Testis (tissue), 3 donors: ENCODE measurements around the gene ADGRG3. TPM values are rescaled to one million over a fixed set of nuclear protein-coding genes. Genes with fewer than 3 reads are reported as not detected.

Experiments
- DNase-seq: peaks from one replicate; pipeline ENCODE4 v3.0.0-alpha.2; 2019
- H3K27ac ChIP-seq, 2 donors: fragments of 200-600 bp; sonication (generic); one replicate each; pipeline ENCODE4 v1.5.1; 2019
- H3K27me3 ChIP-seq: fragments of 200-600 bp; sonication (generic); one replicate; pipeline ENCODE4 v1.5.1; 2019
- H3K36me3 ChIP-seq: fragments of 200-600 bp; sonication (generic); one replicate; pipeline ENCODE4 v1.5.1; 2017; ENCODE audit warnings: low read depth; ENCODE audit errors: missing control alignments
- H3K4me1 ChIP-seq: fragments of 200-600 bp; sonication (generic); one replicate; pipeline ENCODE4 v1.5.1; 2019
- H3K4me3 ChIP-seq, 2 donors: fragments of 200-600 bp; sonication (generic); one replicate each; pipeline ENCODE4 v1.5.1; 2017 to 2019
- H3K9me3 ChIP-seq: fragments of 200-600 bp; sonication (generic); one replicate; pipeline ENCODE4 v1.5.1; 2017
- POLR2A ChIP-seq: fragments of 450-650 bp; IDR thresholded peaks from one replicate; pipeline ENCODE4 v1.6.1; 2017; ENCODE audit warnings: antibody characterized with exemption, mild to moderate bottlenecking, moderate library complexity
- WGBS, 2 donors: methylation state at CpG; one replicate each; pipeline ENCODE4 v1.1.5; 2018; 5-methylcytosine and 5-hydroxymethylcytosine counted together
- intact Hi-C: fragments of 100-400 bp; cut with DNase I; formaldehyde crosslinking; loops from one replicate; pipeline ENCODE4 v1.15.1; 2023; ENCODE audit warnings: low total_unique reads
- polyA plus RNA-seq: library from polyadenylated mRNA; stranded (reverse); fragments of 350-450 nt; fragmentation: Illumina TruSeq; extraction: RNeasy Lipid Tissue Mini Kit (QIAGEN cat#74804); gene quantifications from one replicate; pipeline ENCODE4 v1.2.3, GENCODE V29; 2014; ENCODE audit warnings: low read depth, low replicate concordance; ENCODE audit not compliant: insufficient read depth
- total RNA-seq, 2 donors: library from RNA; depleted of rRNA; stranded (reverse); fragments of >200 nt; gene quantifications; one replicate each; pipeline ENCODE4 v1.2.3, GENCODE V29; 2016
- TF ChIP-seq, protein P1 (sequence below), 3 experiments: fragments of 450-650 bp in 2 of 3; fragments of 200-600 bp in 1 of 3; sonication (generic) in 1 of 3; IDR thresholded peaks; one replicate each; pipeline ENCODE4 v1.5.1; 2016 to 2019; ENCODE audit warnings: antibody characterized with exemption in 3 of 3, mild to moderate bottlenecking in 2 of 3, moderate library complexity in 1 of 3

The ADGRG3 gene
- total and polyA plus RNA-seq, 3 donors from 2014 or later: 0.37 to 0.82 (median 0.63) TPM

DNA sequence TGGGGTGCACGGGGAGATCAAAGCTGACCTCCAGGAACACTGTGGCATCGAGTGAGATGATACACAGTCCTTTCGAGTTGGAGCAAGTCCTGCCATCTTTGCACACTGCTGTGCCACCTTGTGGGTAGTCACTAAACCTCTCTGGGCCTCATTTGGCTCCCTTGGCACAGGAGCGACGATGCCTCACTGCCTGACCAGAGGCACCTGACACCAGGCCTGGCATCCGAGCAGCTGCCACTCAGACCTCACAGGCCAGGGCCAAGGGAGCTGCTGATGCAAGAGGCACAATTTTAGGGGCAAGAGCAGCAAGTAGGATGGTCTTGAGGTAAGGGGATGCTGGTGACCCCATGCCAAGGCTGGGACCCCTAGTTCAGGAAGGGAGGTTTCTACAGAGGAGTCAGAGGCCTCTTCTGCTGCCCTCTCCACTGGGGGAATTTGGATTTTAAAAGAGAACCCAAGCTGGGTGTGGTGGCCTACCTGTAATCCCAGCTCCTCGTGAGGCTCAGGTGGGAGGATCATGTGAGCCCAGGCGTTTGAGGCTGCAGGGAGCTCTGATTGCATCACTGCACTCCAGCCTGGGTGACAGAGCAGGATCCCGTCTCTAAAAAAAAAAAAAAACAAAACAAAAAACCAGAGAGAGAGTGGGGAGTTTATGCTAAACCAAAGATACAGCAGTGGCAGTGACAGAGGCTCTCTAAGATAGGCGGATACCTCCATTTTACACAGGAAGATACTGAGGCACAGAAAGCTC, 46.4 kb upstream of the ADGRG3 start:
- 64 to 66% methylated on average over 7 to 10 of the region's 10 CpGs for WGBS, 2 donors
- TF ChIP-seq, protein P1, sequence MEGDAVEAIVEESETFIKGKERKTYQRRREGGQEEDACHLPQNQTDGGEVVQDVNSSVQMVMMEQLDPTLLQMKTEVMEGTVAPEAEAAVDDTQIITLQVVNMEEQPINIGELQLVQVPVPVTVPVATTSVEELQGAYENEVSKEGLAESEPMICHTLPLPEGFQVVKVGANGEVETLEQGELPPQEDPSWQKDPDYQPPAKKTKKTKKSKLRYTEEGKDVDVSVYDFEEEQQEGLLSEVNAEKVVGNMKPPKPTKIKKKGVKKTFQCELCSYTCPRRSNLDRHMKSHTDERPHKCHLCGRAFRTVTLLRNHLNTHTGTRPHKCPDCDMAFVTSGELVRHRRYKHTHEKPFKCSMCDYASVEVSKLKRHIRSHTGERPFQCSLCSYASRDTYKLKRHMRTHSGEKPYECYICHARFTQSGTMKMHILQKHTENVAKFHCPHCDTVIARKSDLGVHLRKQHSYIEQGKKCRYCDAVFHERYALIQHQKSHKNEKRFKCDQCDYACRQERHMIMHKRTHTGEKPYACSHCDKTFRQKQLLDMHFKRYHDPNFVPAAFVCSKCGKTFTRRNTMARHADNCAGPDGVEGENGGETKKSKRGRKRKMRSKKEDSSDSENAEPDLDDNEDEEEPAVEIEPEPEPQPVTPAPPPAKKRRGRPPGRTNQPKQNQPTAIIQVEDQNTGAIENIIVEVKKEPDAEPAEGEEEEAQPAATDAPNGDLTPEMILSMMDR (IDR thresholded peaks at IDR 0.05): no peak
- TF ChIP-seq POLR2A: no peak
- Histone ChIP-seq H3K27ac (peak overlapping the region; percentile 15 to 56), H3K4me1 (peaks cover 34% of the 10 kb centered on the region), H3K4me3 (no peak overlapping the region), H3K36me3 (no peaks in the 10 kb centered on the region), H3K27me3 (no peaks in the 10 kb centered on the region), H3K9me3 (no peaks in the 10 kb centered on the region)
- intact Hi-C loops: no loop called here
- no peak for DNase-seq

DNA sequence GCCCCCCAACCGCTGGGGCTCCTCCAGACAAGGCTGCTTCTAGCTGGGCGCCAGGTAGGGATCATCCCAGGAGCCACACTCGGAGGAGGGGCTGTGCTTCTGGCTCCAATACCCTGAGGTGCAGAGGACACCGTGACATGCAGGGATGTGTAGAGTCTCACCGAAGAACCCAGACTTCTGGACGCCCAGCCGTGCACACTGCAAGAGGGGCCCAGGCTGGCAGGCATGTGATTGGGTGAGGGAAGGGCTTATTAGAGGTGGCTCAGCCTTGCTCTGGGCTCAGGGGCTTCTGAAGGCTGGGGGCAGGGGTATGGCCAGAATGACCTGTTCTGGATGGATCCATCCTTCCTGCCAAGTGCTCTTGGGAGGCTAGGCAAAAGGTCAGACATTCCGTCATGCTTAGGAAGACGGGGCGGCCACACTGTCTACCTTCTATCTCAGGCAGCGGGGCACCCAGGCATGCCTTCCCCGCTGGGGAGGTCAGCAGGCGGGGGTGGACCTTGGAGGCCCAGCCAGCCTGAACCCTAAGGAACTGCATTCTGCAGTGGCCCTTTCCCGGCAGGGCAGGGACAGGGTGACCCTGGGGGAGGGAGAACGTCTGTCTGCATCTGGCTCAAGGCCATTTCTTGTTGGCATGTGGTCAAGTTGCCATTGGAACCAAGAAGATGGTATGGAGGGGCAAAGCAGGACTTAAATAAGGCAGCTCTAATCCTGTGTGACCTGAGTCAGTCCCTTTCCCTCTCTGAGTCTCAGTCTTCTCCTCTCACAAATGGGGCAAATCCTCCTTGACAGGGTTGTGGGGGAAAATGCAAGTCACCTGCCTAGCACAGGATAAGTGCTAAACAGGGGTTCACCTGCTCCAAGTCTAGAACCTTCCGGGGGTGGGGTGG, 45.5 kb upstream of the ADGRG3 start:
- Histone ChIP-seq H3K27me3 (no peaks in the 10 kb centered on the region), H3K36me3 (no peaks in the 10 kb centered on the region), H3K4me3 (no peak overlapping the region), H3K4me1 (peaks cover 42% of the 10 kb centered on the region), H3K9me3 (no peaks in the 10 kb centered on the region), H3K27ac (peak overlapping the region; percentile 15 to 55)
- TF ChIP-seq, protein P1 (IDR thresholded peaks at IDR 0.05): no peak
- no peak for TF ChIP-seq POLR2A
- WGBS, 2 donors: 49 to 63% methylated on average over 2 to 16 of the region's 16 CpGs
- peak; percentile 73 for DNase-seq
- intact Hi-C loops: no loop called here

DNA sequence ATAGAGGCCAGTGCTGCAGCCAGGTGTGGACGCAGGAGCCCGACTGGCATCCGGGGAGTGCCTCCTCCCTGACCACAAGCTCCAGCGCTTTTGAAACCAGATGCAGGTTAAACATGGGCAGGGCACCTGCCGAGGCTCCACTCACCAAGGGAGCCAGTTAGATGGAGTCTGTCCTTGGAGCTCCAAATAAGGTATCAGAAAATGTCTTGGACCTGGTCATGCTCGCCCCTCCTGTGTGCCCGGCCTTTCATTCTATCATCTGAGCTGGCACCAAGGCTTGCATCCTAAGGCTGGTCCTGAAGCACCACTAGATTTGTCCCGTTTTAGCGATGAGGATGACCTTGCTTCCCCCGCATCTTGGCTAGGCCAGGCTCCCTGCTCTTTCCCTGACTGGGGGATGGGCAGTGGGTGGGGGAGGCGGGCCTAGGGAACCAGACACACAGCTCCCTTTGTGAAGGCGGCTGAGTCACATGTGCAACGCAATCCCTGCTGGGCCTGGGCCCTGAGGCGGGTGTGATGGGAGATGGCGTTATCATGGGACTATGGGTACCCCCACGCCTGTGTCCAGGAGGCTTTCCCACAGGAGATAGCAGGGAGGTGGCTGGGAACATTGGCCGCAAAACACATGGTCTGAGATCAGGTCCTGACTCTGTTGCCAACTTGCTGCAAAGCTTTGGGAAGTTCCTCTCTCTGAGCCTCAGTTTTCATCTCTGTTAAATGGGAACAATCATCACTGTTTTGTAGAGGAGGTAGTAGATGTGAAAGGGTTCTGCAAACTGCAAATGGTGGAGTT, 44.7 kb upstream of the ADGRG3 start:
- intact Hi-C loops: no loop called here
- peak; percentile 95 for DNase-seq

DNA sequence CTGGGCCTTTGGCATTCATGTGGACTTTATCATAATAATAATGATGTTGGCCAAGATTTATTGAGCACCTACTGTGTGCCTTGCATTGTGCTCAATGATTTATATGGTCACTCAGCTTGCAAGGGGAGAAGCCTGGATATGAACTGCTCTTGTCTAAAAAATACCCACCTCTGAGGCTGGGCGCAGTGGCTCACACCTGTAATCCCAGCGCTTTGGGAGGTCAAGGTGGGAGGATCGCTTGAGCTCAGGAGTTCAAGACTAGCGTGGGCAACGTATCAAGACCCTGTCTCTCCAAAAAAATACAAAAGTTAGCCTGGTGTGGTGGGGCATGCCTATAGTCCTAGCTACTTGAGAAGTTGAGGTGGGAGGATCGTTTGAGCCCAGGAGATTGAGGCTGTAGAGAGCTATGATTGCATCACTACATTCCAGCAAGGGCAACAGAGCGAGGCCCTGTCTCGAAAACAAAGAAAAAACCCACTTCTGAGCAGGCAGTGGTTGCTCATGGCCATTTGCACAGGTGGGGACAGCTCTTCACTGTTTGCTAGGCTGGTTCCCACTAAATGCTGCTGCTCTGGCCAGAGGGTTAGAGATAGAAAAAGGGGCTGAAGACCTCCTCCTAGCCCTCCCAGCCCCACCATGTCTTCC, 43.9 kb upstream of the ADGRG3 start:
- no peaks in the 10 kb centered on the region for H3K27me3 ChIP-seq
- intact Hi-C loops: no loop called here
- no peak overlapping the region for H3K4me3 ChIP-seq
- 65 to 82% methylated on average over 8 of the region's 8 CpGs for WGBS, 2 donors
- TF ChIP-seq POLR2A: no peak
- TF ChIP-seq, protein P1 (IDR thresholded peaks at IDR 0.05): no peak
- peak overlapping the region in 1 of 2 donors; percentile 21 for H3K27ac ChIP-seq
- no peak for DNase-seq
- peaks cover 49% of the 10 kb centered on the region for H3K4me1 ChIP-seq
- no peaks in the 10 kb centered on the region for H3K36me3 ChIP-seq
- no peaks in the 10 kb centered on the region for H3K9me3 ChIP-seq

More for the DNA sequence above, 44.7 kb upstream of the ADGRG3 start:
- peaks cover 49% of the 10 kb centered on the region for H3K4me1 ChIP-seq
- peak overlapping the region; percentile 12 to 55 for H3K27ac ChIP-seq
- TF ChIP-seq, protein P1 (IDR thresholded peaks at IDR 0.05): no peak
- no peak for TF ChIP-seq POLR2A
- H3K4me3 ChIP-seq: no peak overlapping the region
- H3K27me3 ChIP-seq: no peaks in the 10 kb centered on the region
- 53 to 62% methylated on average over 13 to 17 of the region's 17 CpGs for WGBS, 2 donors
- no peaks in the 10 kb centered on the region for H3K9me3 ChIP-seq
- H3K36me3 ChIP-seq: no peaks in the 10 kb centered on the region
